Breast epithelium (tissue), 4 donors: ENCODE results near the gene ELOA. TPM values are rescaled to one million over a fixed set of nuclear protein-coding genes. Genes with fewer than 3 reads are reported as not detected.

Experiments
- DNase-seq, 2 donors: peaks; one replicate each; pipeline ENCODE4 v3.0.0-alpha.2; 2019; ENCODE audit warnings: low spot score in 2 of 2
- H3K27ac ChIP-seq, 2 donors: fragments of 200-600 bp; sonication (generic) in 1 of 2; one replicate each; pipeline ENCODE4 v1.5.1; 2016 to 2019; ENCODE audit warnings: mild to moderate bottlenecking in 1 of 2
- H3K27me3 ChIP-seq, 2 donors: fragments of 200-600 bp; sonication (generic) in 1 of 2; one replicate each; pipeline versions ENCODE4 v1.5.1 to v1.6.0; 2017 to 2019; ENCODE audit warnings: control low read depth in 1 of 2, mild to moderate bottlenecking in 1 of 2
- H3K36me3 ChIP-seq: fragments of 200-600 bp; one replicate; pipeline ENCODE4 v1.5.1; 2019
- H3K4me1 ChIP-seq, 2 donors: fragments of 200-600 bp; sonication (generic); one replicate each; pipeline ENCODE4 v1.5.1; 2016 to 2019; ENCODE audit warnings: control low read depth in 1 of 2
- H3K4me3 ChIP-seq, 3 donors: fragments of 200-600 bp; sonication (generic); 1 replicate in 2 of 3; 2 replicates in 1 of 3; pipeline ENCODE4 v1.5.1; 2016 to 2019; ENCODE audit warnings: mild to moderate bottlenecking in 3 of 3, moderate library complexity in 2 of 3
- H3K9me3 ChIP-seq, 2 donors: fragments of 200-600 bp; sonication (generic) in 1 of 2; one replicate each; pipeline ENCODE4 v1.5.1; 2016 to 2019; ENCODE audit warnings: control low read depth in 1 of 2
- CTCF ChIP-seq, 3 donors: fragments of 450-650 bp; IDR thresholded peaks; one replicate each; pipeline ENCODE4 v1.5.1; 2016 to 2017; ENCODE audit warnings: antibody characterized with exemption in 3 of 3, mild to moderate bottlenecking in 3 of 3, moderate library complexity in 3 of 3
- POLR2A ChIP-seq: fragments of 450-650 bp; IDR thresholded peaks from one replicate; pipeline ENCODE4 v1.6.1; 2016; ENCODE audit warnings: antibody characterized with exemption, mild to moderate bottlenecking, moderate library complexity
- POLR2AphosphoS5 ChIP-seq, 3 donors: sonication (generic); formaldehyde crosslinking; IDR thresholded peaks; one replicate each; pipeline ENCODE4 v1.6.1; 2017; ENCODE audit warnings: antibody characterized with exemption in 3 of 3
- intact Hi-C: fragments of 100-400 bp; cut with DNase I; formaldehyde crosslinking; loops from one replicate; pipeline ENCODE4 v1.15.1; 2023; ENCODE audit warnings: low total_unique reads
- total RNA-seq, 3 donors: library from RNA; depleted of rRNA; stranded (reverse); fragments of >200 nt; gene quantifications; one replicate each; pipeline ENCODE4 v1.1.0, GENCODE V29; 2016

Gene ELOA
- total RNA-seq, 3 donors from 2014 or later, result 30.3 to 61.9 (median 32.8) TPM

GRCh38 chr1:23698466-23698865 is 44.8 kb upstream of the ELOA start:
- Histone ChIP-seq H3K27me3 (no peaks in the 10 kb centered on the region), H3K4me3 (no peak overlapping the region), H3K36me3 (no peaks in the 10 kb centered on the region), H3K27ac (no peak overlapping the region), H3K4me1 (peaks cover 0 to 8% of the 10 kb centered on the region in 2 donors), H3K9me3 (no peaks in the 10 kb centered on the region)
- intact Hi-C loops, result no loop called here
- DNase-seq, result no peak
- TF ChIP-seq POLR2AphosphoS5 (IDR thresholded peaks at IDR 0.05), result no peak
- TF ChIP-seq CTCF (IDR thresholded peaks at IDR 0.05), result no peak
- no peak for TF ChIP-seq POLR2A

GRCh38 chr1:23699280-23700179 is 43.7 kb upstream of the ELOA start:
- TF ChIP-seq CTCF (IDR thresholded peaks at IDR 0.05), result no peak
- TF ChIP-seq POLR2AphosphoS5 (IDR thresholded peaks at IDR 0.05), result no peak
- TF ChIP-seq POLR2A, result no peak
- Histone ChIP-seq H3K27ac (no peak overlapping the region), H3K4me3 (no peak overlapping the region), H3K27me3 (no peaks in the 10 kb centered on the region), H3K36me3 (no peaks in the 10 kb centered on the region), H3K4me1 (peaks cover 0 to 5% of the 10 kb centered on the region in 2 donors), H3K9me3 (no peaks in the 10 kb centered on the region)
- intact Hi-C loops, result no loop called here
- DNase-seq, result no peak

GRCh38 chr1:23701310-23701709 is 42.0 kb upstream of the ELOA start:
- no peaks in the 10 kb centered on the region for H3K4me1 ChIP-seq
- DNase-seq, result no peak
- intact Hi-C loops, result no loop called here
- H3K36me3 ChIP-seq, result no peaks in the 10 kb centered on the region
- no peak overlapping the region for H3K27ac ChIP-seq
- TF ChIP-seq POLR2AphosphoS5 (IDR thresholded peaks at IDR 0.05), result no peak
- TF ChIP-seq POLR2A, result no peak
- TF ChIP-seq CTCF (IDR thresholded peaks at IDR 0.05), result no peak
- H3K27me3 ChIP-seq, result no peaks in the 10 kb centered on the region
- no peak overlapping the region for H3K4me3 ChIP-seq
- no peaks in the 10 kb centered on the region for H3K9me3 ChIP-seq

- no peak overlapping the region for H3K4me3 ChIP-seq
- H3K27ac ChIP-seq, result no peak overlapping the region
- no peak for DNase-seq
- no peaks in the 10 kb centered on the region for H3K36me3 ChIP-seq
- H3K27me3 ChIP-seq, result no peaks in the 10 kb centered on the region
- TF ChIP-seq POLR2AphosphoS5 (IDR thresholded peaks at IDR 0.05), result no peak
- TF ChIP-seq CTCF (IDR thresholded peaks at IDR 0.05), result no peak
- no peak for TF ChIP-seq POLR2A
- H3K4me1 ChIP-seq, result no peaks in the 10 kb centered on the region
- intact Hi-C loops, result no loop called here
- H3K9me3 ChIP-seq, result no peaks in the 10 kb centered on the region
These were observed 41.3 kb upstream of the ELOA start for GRCh38 chr1:23701996-23702395.

GRCh38 chr1:23704834-23705495 is 38.3 kb upstream of the ELOA start:
- Histone ChIP-seq H3K4me3 (no peak overlapping the region), H3K27ac (no peak overlapping the region), H3K4me1 (no peaks in the 10 kb centered on the region), H3K36me3 (no peaks in the 10 kb centered on the region), H3K9me3 (no peaks in the 10 kb centered on the region), H3K27me3 (no peaks in the 10 kb centered on the region)
- no peak for DNase-seq
- intact Hi-C loops, result no loop called here
- TF ChIP-seq POLR2AphosphoS5 (IDR thresholded peaks at IDR 0.05), result no peak
- TF ChIP-seq POLR2A, result no peak
- TF ChIP-seq CTCF (IDR thresholded peaks at IDR 0.05), result no peak
